GM23338 (cell line): Measurements from ENCODE around the gene TUG1. TPM values are rescaled to one million over a fixed set of nuclear protein-coding genes. Genes with fewer than 3 reads are reported as not detected.
A peak's percentile ranks its signal among the peaks of the same experiment; 100 is the strongest.

Source experiments
- ATAC-seq: fragments of 200-7000 bp; cut with Tn5 transposase; 3 replicates; pipeline ENCODE4 v1.9.1; 2020
- DNase-seq: peaks from one replicate; pipeline ENCODE4 v3.0.0-alpha.2; 2015; ENCODE audit warnings: low spot score
- H2AFZ ChIP-seq: fragments of 200-600 bp; sonication (generic); 2 replicates; pipeline ENCODE4 v1.8.0; 2016; ENCODE audit warnings: antibody characterized with exemption, mild to moderate bottlenecking, moderate library complexity
- H3F3A ChIP-seq: fragments of 200-600 bp; sonication (generic); replicated peaks from 2 replicates; pipeline ENCODE4 v1.8.0; 2017; ENCODE audit warnings: antibody characterized with exemption, mixed run types, low read depth
- H3K27ac ChIP-seq: fragments of 200-600 bp; sonication (generic); 2 replicates; pipeline ENCODE4 v1.6.1; 2016; ENCODE audit warnings: low read depth
- H3K27me3 ChIP-seq: fragments of 200-600 bp; sonication (generic); 2 replicates; pipeline ENCODE4 v1.8.0; 2016; ENCODE audit warnings: mild to moderate bottlenecking, mixed run types, moderate library complexity; ENCODE audit not compliant: insufficient read depth
- H3K36me3 ChIP-seq: fragments of 200-600 bp; sonication (generic); 2 replicates; pipeline ENCODE4 v1.8.0; 2016; ENCODE audit warnings: mild to moderate bottlenecking; ENCODE audit not compliant: insufficient read depth
- H3K4me1 ChIP-seq: fragments of 200-600 bp; sonication (generic); 2 replicates; pipeline ENCODE4 v1.8.0; 2016; ENCODE audit warnings: mild to moderate bottlenecking, moderate library complexity; ENCODE audit not compliant: insufficient read depth
- H3K4me2 ChIP-seq: fragments of 200-600 bp; sonication (generic); 2 replicates; pipeline ENCODE4 v1.7.1; 2017; ENCODE audit warnings: mixed run types
- H3K4me3 ChIP-seq: fragments of 200-600 bp; sonication (generic); 2 replicates; pipeline ENCODE4 v1.6.1; 2016; ENCODE audit warnings: mixed run types
- H3K79me2 ChIP-seq: fragments of 200-600 bp; sonication (generic); replicated peaks from 2 replicates; pipeline ENCODE4 v1.8.0; 2017; ENCODE audit warnings: mild to moderate bottlenecking; ENCODE audit not compliant: insufficient read depth
- H3K9me2 ChIP-seq: fragments of 200-600 bp; sonication (generic); 2 replicates; pipeline ENCODE4 v1.8.0; 2017; ENCODE audit not compliant: insufficient read depth
- H4K20me1 ChIP-seq: fragments of 200-600 bp; sonication (generic); replicated peaks from 2 replicates; pipeline ENCODE4 v1.8.0; 2017; ENCODE audit warnings: mild to moderate bottlenecking; ENCODE audit not compliant: insufficient read depth
- H3K27ac Mint-ChIP-seq: 2 replicates; pipeline ENCODE4 v1.8.0; 2020; ENCODE audit warnings: inconsistent platforms, mild to moderate bottlenecking, moderate library complexity, mixed read lengths
- H3K27me3 Mint-ChIP-seq: 3 replicates; pipeline ENCODE4 v1.8.0; 2022; ENCODE audit warnings: low read depth, mild to moderate bottlenecking, moderate library complexity, mixed read lengths, inconsistent platforms; ENCODE audit not compliant: insufficient read depth, poor library complexity
- H3K36me3 Mint-ChIP-seq: 3 replicates; pipeline ENCODE4 v1.8.0; 2021; ENCODE audit warnings: low read depth, mild to moderate bottlenecking, inconsistent platforms, moderate library complexity, mixed read lengths
- H3K4me1 Mint-ChIP-seq: 3 replicates; pipeline ENCODE4 v1.8.0; 2020; ENCODE audit warnings: mild to moderate bottlenecking, inconsistent platforms, mixed read lengths
- H3K4me3 Mint-ChIP-seq: 3 replicates; pipeline ENCODE4 v1.8.0; 2021; ENCODE audit warnings: moderate library complexity, mild to moderate bottlenecking, inconsistent platforms, mixed read lengths
- H3K9me3 Mint-ChIP-seq: 3 replicates; pipeline ENCODE4 v1.8.0; 2020; ENCODE audit warnings: moderate library complexity, mild to moderate bottlenecking, inconsistent platforms, mixed read lengths
- CREB1 ChIP-seq: fragments of 250-450 bp; sonication (Bioruptor Pico); IDR thresholded peaks from 2 replicates; pipeline ENCODE4 v1.5.0; 2020; ENCODE audit warnings: low read depth, mild to moderate bottlenecking, moderate library complexity
- CTCF ChIP-seq, 2 experiments: fragments of 200-600 bp in 1 of 2; sonication (generic) in 1 of 2; conservative IDR thresholded peaks; 2 replicates each; pipeline versions ENCODE4 v1.5.1 to v1.6.1; 2016 to 2017; ENCODE audit warnings: antibody characterized with exemption in 2 of 2, low read depth in 2 of 2, mild to moderate bottlenecking in 2 of 2, moderate library complexity in 1 of 2
- EZH2 ChIP-seq: fragments of 200-600 bp; sonication (generic); IDR thresholded peaks from one replicate; pipeline ENCODE4 v1.8.0; 2017; ENCODE audit warnings: antibody characterized with exemption, mild to moderate bottlenecking, low read depth; ENCODE audit not compliant: unreplicated experiment
- EZH2phosphoT487 ChIP-seq: fragments of 200-600 bp; sonication (generic); IDR thresholded peaks from one replicate; pipeline ENCODE4 v1.8.1; 2018; ENCODE audit warnings: antibody characterized with exemption; ENCODE audit not compliant: unreplicated experiment
- JUNB ChIP-seq: IDR thresholded peaks from one replicate; pipeline ENCODE4 v1.6.1; 2016; ENCODE audit warnings: antibody characterized with exemption; ENCODE audit not compliant: unreplicated experiment
- NANOG ChIP-seq: IDR thresholded peaks from 2 replicates; pipeline ENCODE4 v1.6.1; 2016; ENCODE audit warnings: antibody characterized with exemption, borderline replicate concordance
- POLR2AphosphoS5 ChIP-seq: IDR thresholded peaks from 2 replicates; pipeline ENCODE4 v1.6.1; 2016; ENCODE audit warnings: antibody characterized with exemption, low read depth
- ZNF114 ChIP-seq: fragments of 250-450 bp; sonication (Bioruptor Pico); IDR thresholded peaks from 2 replicates; pipeline ENCODE4 v1.5.0; 2020; ENCODE audit warnings: mild to moderate bottlenecking, moderate library complexity
- ZNF331 ChIP-seq: fragments of 250-450 bp; sonication (Bioruptor Pico); IDR thresholded peaks from 2 replicates; pipeline ENCODE4 v1.5.0; 2020; ENCODE audit warnings: low read depth, mild to moderate bottlenecking, moderate library complexity
- polyA plus RNA-seq: library from polyadenylated mRNA; unstranded; fragments of >200 nt; fragmentation: Nextera tagmentation; extraction: Ambion mirVana; gene quantifications from 2 replicates; pipeline ENCODE4 v1.2.1, GENCODE V29; 2016
- total RNA-seq: library from RNA; depleted of rRNA; stranded (reverse); fragments of >200 nt; shearing (Covaris generic); gene quantifications from 2 replicates; pipeline ENCODE4 v1.2.3, GENCODE V29; 2014
- TF ChIP-seq, protein P1 (sequence below): IDR thresholded peaks from one replicate; pipeline ENCODE4 v1.6.1; 2018; ENCODE audit warnings: antibody characterized with exemption; ENCODE audit not compliant: unreplicated experiment
- TF ChIP-seq, protein P2 (sequence below): IDR thresholded peaks from 2 replicates; pipeline ENCODE4 v1.6.1; 2016; ENCODE audit warnings: antibody characterized with exemption

Gene TUG1
- total and polyA plus RNA-seq, 2 experiments from 2014 or later = 58.3 to 125 TPM

DNA sequence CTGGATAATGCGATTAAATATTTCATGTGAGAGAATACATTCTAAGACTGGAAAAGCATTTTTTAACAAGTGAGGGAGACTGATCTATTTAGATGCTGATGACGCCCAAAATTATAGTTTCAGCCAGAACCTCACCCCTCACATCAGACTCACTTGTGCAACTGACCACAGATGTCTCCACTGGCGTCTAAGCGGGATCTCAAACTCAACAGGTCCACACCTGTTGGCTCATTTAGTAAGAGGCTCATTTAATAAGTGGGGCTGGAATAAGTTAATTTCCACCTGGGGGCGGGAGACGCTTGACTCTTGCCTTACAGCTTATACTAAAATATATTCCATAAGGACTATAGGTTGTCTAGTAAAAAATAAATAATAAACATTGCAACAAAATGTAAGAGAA lies 48.0 kb upstream of the TUG1 start:
- H3K27ac ChIP-seq = peak overlapping the region; percentile 29; the same call in 1 of the 2 replicates
- no peak overlapping the region for H3K4me2 ChIP-seq
- Mint-ChIP-seq H3K4me3 (no peak overlapping the region), H3K9me3 (peaks cover 7% of the 10 kb centered on the region), H3K36me3 (peaks cover 43% of the 10 kb centered on the region), H3K27ac (no peak overlapping the region), H3K4me1 (peaks cover 11% of the 10 kb centered on the region; the same call in 2 of the 3 replicates), H3K27me3 (peaks cover 10% of the 10 kb centered on the region)
- DNase-seq (no peak), ATAC-seq (no peak)
- H3K79me2 ChIP-seq = no peaks in the 10 kb centered on the region
- no peaks in the 10 kb centered on the region for H3K27me3 ChIP-seq
- TF ChIP-seq ZNF114 (CRISPR knock-in tag) (no peak), CREB1 (no peak), CTCF (conservative IDR thresholded peaks at IDR 0.05; ENCODE audit: low read depth in 2 of 2) (no peak), ZNF331 (CRISPR knock-in tag) (no peak), EZH2 (no peak)
- H4K20me1 ChIP-seq = peaks cover 5% of the 10 kb centered on the region; the same call in 1 of the 2 replicates
- no peak overlapping the region for H2AFZ ChIP-seq
- peaks cover 5% of the 10 kb centered on the region; the same call in 1 of the 2 replicates for H3F3A ChIP-seq
- H3K4me1 ChIP-seq = no peaks in the 10 kb centered on the region
- no peak overlapping the region for H3K4me3 ChIP-seq
- H3K9me2 ChIP-seq = no peaks in the 10 kb centered on the region; the same call in 1 of the 2 replicates
- peaks cover 13% of the 10 kb centered on the region for H3K36me3 ChIP-seq

- Histone ChIP-seq H3F3A (peaks cover 5% of the 10 kb centered on the region; the same call in 1 of the 2 replicates), H3K79me2 (no peaks in the 10 kb centered on the region), H3K4me1 (no peaks in the 10 kb centered on the region), H3K4me2 (no peak overlapping the region), H3K9me2 (no peaks in the 10 kb centered on the region), H2AFZ (no peak overlapping the region), H3K36me3 (peaks cover 20% of the 10 kb centered on the region), H3K27me3 (no peaks in the 10 kb centered on the region), H3K27ac (0 out of 2 replicates have a peak overlapping the region, but pooled peaks have one; percentile 59), H3K4me3 (no peak overlapping the region), H4K20me1 (peaks cover 5% of the 10 kb centered on the region; the same call in 1 of the 2 replicates)
- peak; percentile 18 for ATAC-seq
- peaks cover 12% of the 10 kb centered on the region for H3K27me3 Mint-ChIP-seq
- TF ChIP-seq POLR2AphosphoS5 = peak; percentile 27; the same call in 1 of the 2 replicates
- TF ChIP-seq NANOG = no peak
- no peak for TF ChIP-seq CREB1
- peaks cover 2% of the 10 kb centered on the region; the same call in 1 of the 3 replicates for H3K9me3 Mint-ChIP-seq
- DNase-seq = peak; percentile 43
- peaks cover 47% of the 10 kb centered on the region for H3K36me3 Mint-ChIP-seq
- H3K4me1 Mint-ChIP-seq = peaks cover 11% of the 10 kb centered on the region; the same call in 2 of the 3 replicates
- H3K27ac Mint-ChIP-seq = no peak overlapping the region
- no peak overlapping the region for H3K4me3 Mint-ChIP-seq
Measured at GRCh38 chr22:30922151-30922611, 46.9 kb upstream of the TUG1 start.

DNA sequence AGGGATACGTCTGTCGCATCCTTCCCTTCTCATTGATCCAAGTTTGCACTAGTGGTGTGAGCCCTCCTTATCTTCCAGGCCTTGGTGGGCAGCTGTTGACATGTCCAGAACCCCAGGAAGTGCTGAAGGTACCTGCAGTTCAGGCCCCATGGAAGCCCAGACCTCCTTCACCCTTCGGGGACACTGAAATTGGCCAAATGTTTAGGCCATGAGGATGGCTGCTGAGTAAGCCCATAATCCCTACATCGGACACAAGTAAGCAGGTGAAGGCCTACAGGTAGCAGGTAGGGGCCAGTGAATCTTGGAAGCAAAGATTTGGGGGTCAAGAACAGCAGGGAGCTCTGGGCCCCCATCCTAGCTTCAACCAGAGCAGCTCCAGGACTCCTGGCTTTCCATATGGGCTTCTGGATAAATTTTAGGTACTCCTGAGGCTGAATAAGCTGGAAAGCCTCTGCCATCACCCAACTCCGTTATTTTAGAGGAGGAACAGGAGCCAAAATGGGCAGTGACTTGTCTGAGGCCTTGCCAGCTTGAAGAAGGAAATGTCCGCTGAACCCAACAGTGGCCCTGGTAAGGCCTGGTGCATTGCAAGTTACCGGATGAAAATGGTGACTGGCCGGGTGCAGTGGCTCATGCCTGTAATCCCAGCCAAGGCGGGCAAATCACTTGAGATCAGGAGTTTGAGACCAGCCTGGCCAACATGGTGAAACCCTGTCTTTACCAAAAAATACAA lies 45.7 kb upstream of the TUG1 start:
- no peak overlapping the region for H3K4me3 Mint-ChIP-seq
- no peak for DNase-seq
- Histone ChIP-seq H3K4me3 (no peak overlapping the region), H3K27me3 (no peaks in the 10 kb centered on the region), H3F3A (peaks cover 5% of the 10 kb centered on the region; the same call in 1 of the 2 replicates), H3K79me2 (no peaks in the 10 kb centered on the region), H4K20me1 (peaks cover 5% of the 10 kb centered on the region; the same call in 1 of the 2 replicates), H3K4me2 (no peak overlapping the region), H3K9me2 (no peaks in the 10 kb centered on the region), H2AFZ (no peak overlapping the region), H3K4me1 (no peaks in the 10 kb centered on the region), H3K36me3 (peaks cover 26% of the 10 kb centered on the region), H3K27ac (no peak overlapping the region)
- no peak overlapping the region for H3K27ac Mint-ChIP-seq
- H3K27me3 Mint-ChIP-seq = peaks cover 12% of the 10 kb centered on the region
- H3K9me3 Mint-ChIP-seq = no peaks in the 10 kb centered on the region
- peaks cover 11% of the 10 kb centered on the region; the same call in 2 of the 3 replicates for H3K4me1 Mint-ChIP-seq
- no peak for ATAC-seq
- peaks cover 53% of the 10 kb centered on the region for H3K36me3 Mint-ChIP-seq
- TF ChIP-seq ZNF114 (CRISPR knock-in tag) (no peak), POLR2AphosphoS5 (no peak), EZH2 (no peak), JUNB (no peak), CREB1 (no peak), EZH2phosphoT487 (no peak), NANOG (no peak)
- TF ChIP-seq, protein P1, sequence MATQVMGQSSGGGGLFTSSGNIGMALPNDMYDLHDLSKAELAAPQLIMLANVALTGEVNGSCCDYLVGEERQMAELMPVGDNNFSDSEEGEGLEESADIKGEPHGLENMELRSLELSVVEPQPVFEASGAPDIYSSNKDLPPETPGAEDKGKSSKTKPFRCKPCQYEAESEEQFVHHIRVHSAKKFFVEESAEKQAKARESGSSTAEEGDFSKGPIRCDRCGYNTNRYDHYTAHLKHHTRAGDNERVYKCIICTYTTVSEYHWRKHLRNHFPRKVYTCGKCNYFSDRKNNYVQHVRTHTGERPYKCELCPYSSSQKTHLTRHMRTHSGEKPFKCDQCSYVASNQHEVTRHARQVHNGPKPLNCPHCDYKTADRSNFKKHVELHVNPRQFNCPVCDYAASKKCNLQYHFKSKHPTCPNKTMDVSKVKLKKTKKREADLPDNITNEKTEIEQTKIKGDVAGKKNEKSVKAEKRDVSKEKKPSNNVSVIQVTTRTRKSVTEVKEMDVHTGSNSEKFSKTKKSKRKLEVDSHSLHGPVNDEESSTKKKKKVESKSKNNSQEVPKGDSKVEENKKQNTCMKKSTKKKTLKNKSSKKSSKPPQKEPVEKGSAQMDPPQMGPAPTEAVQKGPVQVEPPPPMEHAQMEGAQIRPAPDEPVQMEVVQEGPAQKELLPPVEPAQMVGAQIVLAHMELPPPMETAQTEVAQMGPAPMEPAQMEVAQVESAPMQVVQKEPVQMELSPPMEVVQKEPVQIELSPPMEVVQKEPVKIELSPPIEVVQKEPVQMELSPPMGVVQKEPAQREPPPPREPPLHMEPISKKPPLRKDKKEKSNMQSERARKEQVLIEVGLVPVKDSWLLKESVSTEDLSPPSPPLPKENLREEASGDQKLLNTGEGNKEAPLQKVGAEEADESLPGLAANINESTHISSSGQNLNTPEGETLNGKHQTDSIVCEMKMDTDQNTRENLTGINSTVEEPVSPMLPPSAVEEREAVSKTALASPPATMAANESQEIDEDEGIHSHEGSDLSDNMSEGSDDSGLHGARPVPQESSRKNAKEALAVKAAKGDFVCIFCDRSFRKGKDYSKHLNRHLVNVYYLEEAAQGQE = no peak
- TF ChIP-seq, protein P2, sequence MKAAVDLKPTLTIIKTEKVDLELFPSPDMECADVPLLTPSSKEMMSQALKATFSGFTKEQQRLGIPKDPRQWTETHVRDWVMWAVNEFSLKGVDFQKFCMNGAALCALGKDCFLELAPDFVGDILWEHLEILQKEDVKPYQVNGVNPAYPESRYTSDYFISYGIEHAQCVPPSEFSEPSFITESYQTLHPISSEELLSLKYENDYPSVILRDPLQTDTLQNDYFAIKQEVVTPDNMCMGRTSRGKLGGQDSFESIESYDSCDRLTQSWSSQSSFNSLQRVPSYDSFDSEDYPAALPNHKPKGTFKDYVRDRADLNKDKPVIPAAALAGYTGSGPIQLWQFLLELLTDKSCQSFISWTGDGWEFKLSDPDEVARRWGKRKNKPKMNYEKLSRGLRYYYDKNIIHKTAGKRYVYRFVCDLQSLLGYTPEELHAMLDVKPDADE = no peak
